ENCODE results near the gene KLHL41.

DNA sequence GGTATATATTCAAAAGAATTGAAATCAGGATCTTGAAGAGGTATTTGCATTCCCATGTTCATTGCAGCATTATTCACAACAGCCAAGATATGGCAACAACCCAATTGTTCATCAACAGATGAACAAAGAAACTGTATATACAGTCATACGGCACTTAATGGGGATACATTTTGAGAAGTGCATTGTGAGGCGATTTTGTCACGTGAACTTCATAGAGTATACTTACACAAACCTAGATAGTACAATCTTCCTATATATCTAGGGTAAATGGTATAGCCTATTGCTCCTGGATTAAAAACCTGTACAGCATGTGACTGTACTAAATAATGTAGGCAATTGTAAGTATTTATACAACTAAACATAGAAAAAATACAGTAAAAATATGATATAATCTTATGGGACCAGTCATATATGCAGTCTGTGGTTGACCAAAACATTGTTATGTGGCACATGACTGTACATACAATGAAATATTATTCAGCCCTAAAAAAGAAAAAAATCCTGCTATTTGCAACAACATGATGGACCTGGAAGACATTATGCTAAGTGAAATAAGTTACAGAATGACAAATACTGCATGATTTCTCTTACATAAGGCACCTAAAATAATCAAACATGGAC, 39.4 kb upstream of the KLHL41 start:
- TF ChIP-seq, protein P1, sequence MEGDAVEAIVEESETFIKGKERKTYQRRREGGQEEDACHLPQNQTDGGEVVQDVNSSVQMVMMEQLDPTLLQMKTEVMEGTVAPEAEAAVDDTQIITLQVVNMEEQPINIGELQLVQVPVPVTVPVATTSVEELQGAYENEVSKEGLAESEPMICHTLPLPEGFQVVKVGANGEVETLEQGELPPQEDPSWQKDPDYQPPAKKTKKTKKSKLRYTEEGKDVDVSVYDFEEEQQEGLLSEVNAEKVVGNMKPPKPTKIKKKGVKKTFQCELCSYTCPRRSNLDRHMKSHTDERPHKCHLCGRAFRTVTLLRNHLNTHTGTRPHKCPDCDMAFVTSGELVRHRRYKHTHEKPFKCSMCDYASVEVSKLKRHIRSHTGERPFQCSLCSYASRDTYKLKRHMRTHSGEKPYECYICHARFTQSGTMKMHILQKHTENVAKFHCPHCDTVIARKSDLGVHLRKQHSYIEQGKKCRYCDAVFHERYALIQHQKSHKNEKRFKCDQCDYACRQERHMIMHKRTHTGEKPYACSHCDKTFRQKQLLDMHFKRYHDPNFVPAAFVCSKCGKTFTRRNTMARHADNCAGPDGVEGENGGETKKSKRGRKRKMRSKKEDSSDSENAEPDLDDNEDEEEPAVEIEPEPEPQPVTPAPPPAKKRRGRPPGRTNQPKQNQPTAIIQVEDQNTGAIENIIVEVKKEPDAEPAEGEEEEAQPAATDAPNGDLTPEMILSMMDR (optimal IDR thresholded peaks at IDR 0.05 in 1 of 3, IDR thresholded peaks at IDR 0.05 in 1 of 3, conservative IDR thresholded peaks at IDR 0.05 in 1 of 3; ENCODE audit: extremely low read depth in 1 of 3, insufficient read depth in 2 of 3, low read length in 3 of 3): no peak
- no peak for TF ChIP-seq EZH2 (IDR thresholded peaks at IDR 0.05; ENCODE audit: low read length)
